ENCODE data around the gene PURA.

DNA sequence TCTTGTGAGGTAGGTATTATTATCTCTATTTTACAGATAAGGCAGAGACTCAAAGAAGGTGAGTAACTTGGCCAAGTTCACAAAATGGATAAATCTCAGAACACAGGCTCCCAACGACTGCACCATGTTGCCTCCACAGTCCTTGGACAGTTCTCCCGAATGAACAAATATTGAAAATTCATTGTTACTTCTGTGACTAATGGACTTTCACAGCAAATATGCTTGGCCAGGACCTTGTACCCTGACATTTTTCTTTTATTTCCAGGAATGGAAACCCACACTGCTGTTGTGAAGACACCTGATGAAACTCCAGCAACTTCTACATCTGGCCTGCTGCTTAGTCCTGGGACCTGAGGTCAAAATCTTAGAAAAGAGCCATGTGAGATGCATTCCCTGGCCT lies 58.6 kb downstream of the PURA start:
- TF ChIP-seq REST (IDR thresholded peaks at IDR 0.05): no peak
- no peak for TF ChIP-seq CTCF (IDR thresholded peaks at IDR 0.05; ENCODE audit: low read depth, low read length, missing input control)
- TF ChIP-seq, protein P1, sequence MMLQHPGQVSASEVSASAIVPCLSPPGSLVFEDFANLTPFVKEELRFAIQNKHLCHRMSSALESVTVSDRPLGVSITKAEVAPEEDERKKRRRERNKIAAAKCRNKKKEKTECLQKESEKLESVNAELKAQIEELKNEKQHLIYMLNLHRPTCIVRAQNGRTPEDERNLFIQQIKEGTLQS (IDR thresholded peaks at IDR 0.05): no peak
- TF ChIP-seq TAF1 (conservative IDR thresholded peaks at IDR 0.05): no peak
- TF ChIP-seq JUND (IDR thresholded peaks at IDR 0.05): no peak
- no peak for TF ChIP-seq FOXA2 (IDR thresholded peaks at IDR 0.05)
- TF ChIP-seq YY1 (IDR thresholded peaks at IDR 0.05): no peak
- no peak for TF ChIP-seq MAX (IDR thresholded peaks at IDR 0.05)
- TF ChIP-seq GABPA (IDR thresholded peaks at IDR 0.05 in 1 of 2, conservative IDR thresholded peaks at IDR 0.05 in 1 of 2): no peak
- no peak for TF ChIP-seq FOXA1 (IDR thresholded peaks at IDR 0.05)
- TF ChIP-seq RXRA (IDR thresholded peaks at IDR 0.05): no peak
- no peak for TF ChIP-seq RAD21 (IDR thresholded peaks at IDR 0.05)

All from liver (tissue), 3 donors.